HepG2 (cell line): Measurements from ENCODE around the gene MYL9. TPM values are rescaled to one million over a fixed set of nuclear protein-coding genes. Genes with fewer than 3 reads are reported as not detected.

Experiments
- ATAC-seq: fragments of 200-7000 bp; cut with Tn5 transposase; 3 replicates; pipeline ENCODE4 v1.9.1; 2020; ENCODE audit warnings: mild to moderate bottlenecking, moderate library complexity
- BruUV-seq: library from RNA; stranded (reverse); fragments of 400-500 nt; replicated peaks from 2 replicates; lab custom pipeline; 2021; lab: Mats Ljungman, UMichigan
- CTCF ChIA-PET: fragments of 300-600 bp; formaldehyde crosslinking; extraction: SDS; loops from one replicate; lab custom pipeline; 2021; ENCODE audit warnings: low total read pairs, inconsistent platforms, low intra/inter-chr PET ratio; lab: Yijun Ruan, JAX
- POLR2A ChIA-PET: fragments of 350-600 bp; sonication (Branson Sonifier 250); formaldehyde crosslinking; loops from one replicate; lab custom pipeline; 2020; ENCODE audit warnings: antibody characterized with exemption, inconsistent platforms; lab: Yijun Ruan, JAX
- DNase-seq: peaks from one replicate; pipeline ENCODE4 v3.0.0-alpha.2; 2015; ENCODE audit warnings: low spot score
- FAIRE-seq: peaks from 3 replicates; lab custom pipeline; 2011; peaks lifted over from hg19 to GRCh38; lab: Jason Lieb, UNC
- H2AFZ ChIP-seq: one replicate; pipeline ENCODE4 v1.6.1; 2011; ENCODE audit warnings: low read length, inconsistent platforms
- H3K27ac ChIP-seq: fragments of 300-600 bp; 3 replicates; pipeline ENCODE4 v1.8.0; 2011; ENCODE audit warnings: mixed run types, mild to moderate bottlenecking, mixed read lengths, low read length, inconsistent platforms; ENCODE audit not compliant: insufficient read depth; ENCODE audit errors: extremely low read length
- H3K27me3 ChIP-seq, 2 experiments: fragments of 200-600 bp in 1 of 2; 2 replicates in 1 of 2; 3 replicates in 1 of 2; pipeline versions ENCODE4 v1.6.0 to v1.8.0; 2011; ENCODE audit warnings: low read length in 2 of 2, mild to moderate bottlenecking in 2 of 2, moderate library complexity in 2 of 2, inconsistent platforms in 1 of 2; ENCODE audit not compliant: insufficient read depth in 2 of 2, control insufficient read depth in 1 of 2
- H3K36me3 ChIP-seq, 2 experiments: fragments of 200-600 bp in 1 of 2; replicated peaks in 1 of 2; 2 replicates in 1 of 2; 3 replicates in 1 of 2; pipeline versions ENCODE4 v1.5.1 to v1.8.0; 2011; ENCODE audit warnings: low read length in 2 of 2, inconsistent platforms in 1 of 2; ENCODE audit not compliant: insufficient read depth in 2 of 2, control insufficient read depth in 1 of 2
- H3K4me1 ChIP-seq: 2 replicates; pipeline ENCODE4 v1.5.1; 2012; ENCODE audit warnings: low read length, inconsistent platforms; ENCODE audit not compliant: insufficient read depth
- H3K4me2 ChIP-seq: 2 replicates; pipeline ENCODE4 v1.6.0; 2011; ENCODE audit warnings: low read depth, low read length, inconsistent platforms
- H3K4me3 ChIP-seq, 3 experiments: fragments of 200-600 bp in 1 of 3; sonication (generic), shearing (Covaris generic) in 1 of 3; replicated peaks in 1 of 3; 2 replicates each; pipeline ENCODE4 v1.5.1; 2011 to 2016; ENCODE audit warnings: low read length in 3 of 3, inconsistent platforms in 2 of 3, low read depth in 2 of 3, mild to moderate bottlenecking in 2 of 3, control low read depth in 1 of 3, mixed read lengths in 1 of 3; ENCODE audit not compliant: insufficient read depth in 1 of 3
- H3K79me2 ChIP-seq: one replicate; pipeline ENCODE4 v1.6.1; 2011; ENCODE audit warnings: low read length, inconsistent platforms; ENCODE audit not compliant: insufficient read depth
- H3K9ac ChIP-seq: 2 replicates; pipeline ENCODE4 v1.6.0; 2011; ENCODE audit warnings: mild to moderate bottlenecking, low read depth, low read length, inconsistent platforms; ENCODE audit not compliant: insufficient read depth
- H3K9me3 ChIP-seq: 2 replicates; pipeline ENCODE4 v1.5.1; 2012; ENCODE audit warnings: mild to moderate bottlenecking, low read length
- H4K20me1 ChIP-seq: 2 replicates; pipeline ENCODE4 v1.6.0; 2011; ENCODE audit warnings: inconsistent platforms, mild to moderate bottlenecking, low read length, moderate library complexity; ENCODE audit not compliant: insufficient read depth
- EP300 ChIP-seq, 3 experiments: sonication (generic) in 1 of 3; formaldehyde crosslinking in 1 of 3; IDR thresholded peaks; 2 replicates each; pipeline versions ENCODE4 v1.5.1 to v1.6.1; 2011 to 2020; ENCODE audit warnings: low read depth in 2 of 3, low read length in 2 of 3, borderline replicate concordance in 1 of 3, improper control_type of control experiment in 1 of 3, mild to moderate bottlenecking in 1 of 3, missing genetic modification reagents in 1 of 3, moderate library complexity in 1 of 3
- FOSL1 ChIP-seq: sonication (generic); formaldehyde crosslinking; IDR thresholded peaks from 2 replicates; pipeline ENCODE4 v1.9.0; 2021; ENCODE audit warnings: missing genetic modification reagents, borderline replicate concordance
- GATAD1 ChIP-seq: IDR thresholded peaks from 2 replicates; pipeline ENCODE4 v1.6.1; 2016; ENCODE audit warnings: missing genetic modification reagents, missing compliant biosample characterization
- SIX4 ChIP-seq: sonication (generic); formaldehyde crosslinking; IDR thresholded peaks from 2 replicates; pipeline ENCODE4 v1.4.0; 2020; ENCODE audit warnings: missing genetic modification reagents
- SMARCC2 ChIP-seq: fragments of 450-650 bp; IDR thresholded peaks from 2 replicates; pipeline ENCODE4 v1.6.1; 2017; ENCODE audit warnings: antibody characterized with exemption, mild to moderate bottlenecking
- ZMAT3 ChIP-seq: sonication (generic); formaldehyde crosslinking; conservative IDR thresholded peaks from 2 replicates; pipeline ENCODE4 v1.7.0; 2021; ENCODE audit warnings: missing genetic modification reagents
- ZNF142 ChIP-seq: sonication (generic); formaldehyde crosslinking; IDR thresholded peaks from 2 replicates; pipeline ENCODE4 v1.4.0; 2020; ENCODE audit warnings: missing genetic modification reagents
- ZNF761 ChIP-seq: sonication (generic); formaldehyde crosslinking; conservative IDR thresholded peaks from 2 replicates; pipeline ENCODE4 v1.4.0; 2020; ENCODE audit warnings: mild to moderate bottlenecking, missing genetic modification reagents
- WGBS: methylation state at CpG from one replicate; pipeline ENCODE4 v1.1.6; 2017; ENCODE audit warnings: low lambda C conversion rate; 5-methylcytosine and 5-hydroxymethylcytosine counted together
- in situ Hi-C: cut with HindIII; loops from 2 replicates; pipeline ENCODE4 v1.10.0; 2017; ENCODE audit warnings: low pct_unique_long_range_greater_than_20kb; ENCODE audit not compliant: extremely low pct_ligation_motif_present
- intact Hi-C: fragments of 100-400 bp; cut with micrococcal nuclease; formaldehyde crosslinking; loops from one replicate; pipeline ENCODE4 v1.10.0; 2022; ENCODE audit not compliant: unreplicated experiment
- polyA plus RNA-seq, 8 experiments: library from polyadenylated mRNA; depleted of rRNA in 3 of 8; stranded (reverse) in 7 of 8; unstranded in 1 of 8; fragments of >200 nt; fragmentation: Illumina TruSeq in 4 of 8; extraction: Trizol in 4 of 8; gene quantifications; 2 replicates each; pipeline versions ENCODE4 v1.2.1 to v1.2.3, GENCODE V29; 2011 to 2016; ENCODE audit warnings: low read depth in 4 of 8, missing spikeins in 1 of 8, mixed read lengths in 1 of 8; ENCODE audit not compliant: insufficient read depth in 1 of 8
- total RNA-seq, 5 experiments: library from RNA; depleted of rRNA; stranded (reverse); fragments of >200 nt; fragmentation: Illumina TruSeq; extraction: Trizol; gene quantifications; 2 replicates each; pipeline ENCODE4 v1.2.3, GENCODE V29; 2016; ENCODE audit warnings: low read depth in 1 of 5
- TF ChIP-seq, protein P1 (sequence below): IDR thresholded peaks from 2 replicates; pipeline ENCODE4 v1.6.1; 2016

The MYL9 gene
- total and polyA plus RNA-seq, 2 of the 13 experiments (the other 11 are each of a cell fraction or from before 2014, with no cell fraction given) = 0.87 to 2.2 TPM

DNA sequence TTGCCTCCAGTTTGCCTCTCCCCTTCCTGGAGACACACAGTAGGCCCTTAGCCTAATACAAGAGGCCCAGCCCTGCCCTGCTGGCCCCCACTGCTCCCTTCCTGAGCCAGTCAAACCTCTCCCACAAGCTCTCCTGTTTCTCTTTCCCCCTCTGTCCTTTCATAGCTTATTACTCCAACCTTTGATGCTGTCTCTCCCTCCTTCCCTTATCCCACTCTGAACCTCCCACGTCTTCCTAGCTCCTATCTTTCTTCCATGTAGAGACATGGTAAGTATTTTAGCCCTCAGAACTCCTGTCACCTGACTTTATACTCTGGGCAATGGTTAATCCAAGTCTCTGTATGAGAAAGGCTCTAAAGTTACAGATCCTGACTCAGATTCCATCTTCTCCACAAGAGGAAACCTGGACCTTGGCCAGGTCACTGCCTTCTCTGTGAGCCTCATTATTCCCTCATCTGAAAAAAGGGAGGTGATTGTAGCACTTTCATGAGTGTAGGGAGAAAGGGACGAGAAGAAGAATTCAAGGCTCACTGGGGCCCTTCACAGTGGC is 38.8 kb downstream of the MYL9 start:
- peaks cover 43% of the 10 kb centered on the region for H3K79me2 ChIP-seq
- POLR2A ChIA-PET = no interaction called here
- H4K20me1 ChIP-seq = peaks cover 29% of the 10 kb centered on the region
- H3K9me3 ChIP-seq = no peaks in the 10 kb centered on the region
- no peaks in the 10 kb centered on the region; a peak in 1 of 5 replicates for H3K27me3 ChIP-seq
- H2AFZ ChIP-seq = no peak overlapping the region
- no peak for FAIRE-seq
- DNase-seq = no peak
- no peak overlapping the region for H3K9ac ChIP-seq
- intact Hi-C loops = loop anchor here (10.0 kb wide), 1 partner anchor 115 kb away; no protein-coding TSS in a partner anchor
- no TSS peak for BruUV-seq
- H3K4me3 ChIP-seq = no peak overlapping the region
- no peak for ATAC-seq
- no peak overlapping the region for H3K27ac ChIP-seq
- H3K4me1 ChIP-seq = peaks cover 33% of the 10 kb centered on the region
- CTCF ChIA-PET = no interaction called here
- in situ Hi-C loops = no loop called here
- WGBS = 92% methylated on average over 2 of the region's 2 CpGs
- H3K36me3 ChIP-seq = peaks cover 35 to 51% of the 10 kb centered on the region in 2 experiments
- TF ChIP-seq EP300 (IDR thresholded peaks at IDR 0.05; ENCODE audit: low read depth in 2 of 2, low read length in 2 of 2) = no peak
- no peak for TF ChIP-seq EP300 (CRISPR knock-in tag; IDR thresholded peaks at IDR 0.05; ENCODE audit: borderline replicate concordance)
- no peak for TF ChIP-seq ZNF761 (CRISPR knock-in tag)
- no peak for TF ChIP-seq ZNF142
- no peak for TF ChIP-seq FOSL1 (CRISPR knock-in tag)
- no peak for TF ChIP-seq SMARCC2
- TF ChIP-seq, protein P1, sequence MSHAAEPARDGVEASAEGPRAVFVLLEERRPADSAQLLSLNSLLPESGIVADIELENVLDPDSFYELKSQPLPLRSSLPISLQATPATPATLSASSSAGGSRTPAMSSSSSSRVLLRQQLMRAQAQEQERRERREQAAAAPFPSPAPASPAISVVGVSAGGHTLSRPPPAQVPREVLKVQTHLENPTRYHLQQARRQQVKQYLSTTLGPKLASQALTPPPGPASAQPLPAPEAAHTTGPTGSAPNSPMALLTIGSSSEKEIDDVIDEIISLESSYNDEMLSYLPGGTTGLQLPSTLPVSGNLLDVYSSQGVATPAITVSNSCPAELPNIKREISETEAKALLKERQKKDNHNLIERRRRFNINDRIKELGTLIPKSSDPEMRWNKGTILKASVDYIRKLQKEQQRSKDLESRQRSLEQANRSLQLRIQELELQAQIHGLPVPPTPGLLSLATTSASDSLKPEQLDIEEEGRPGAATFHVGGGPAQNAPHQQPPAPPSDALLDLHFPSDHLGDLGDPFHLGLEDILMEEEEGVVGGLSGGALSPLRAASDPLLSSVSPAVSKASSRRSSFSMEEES (CRISPR knock-in tag) = no peak
- TF ChIP-seq SIX4 (CRISPR knock-in tag) = no peak
- no peak for TF ChIP-seq GATAD1
- no peak for TF ChIP-seq ZMAT3 (CRISPR knock-in tag)
- no peak overlapping the region for H3K4me2 ChIP-seq
